ENCODE measurements around the gene GRB2.

Gene GRB2

DNA sequence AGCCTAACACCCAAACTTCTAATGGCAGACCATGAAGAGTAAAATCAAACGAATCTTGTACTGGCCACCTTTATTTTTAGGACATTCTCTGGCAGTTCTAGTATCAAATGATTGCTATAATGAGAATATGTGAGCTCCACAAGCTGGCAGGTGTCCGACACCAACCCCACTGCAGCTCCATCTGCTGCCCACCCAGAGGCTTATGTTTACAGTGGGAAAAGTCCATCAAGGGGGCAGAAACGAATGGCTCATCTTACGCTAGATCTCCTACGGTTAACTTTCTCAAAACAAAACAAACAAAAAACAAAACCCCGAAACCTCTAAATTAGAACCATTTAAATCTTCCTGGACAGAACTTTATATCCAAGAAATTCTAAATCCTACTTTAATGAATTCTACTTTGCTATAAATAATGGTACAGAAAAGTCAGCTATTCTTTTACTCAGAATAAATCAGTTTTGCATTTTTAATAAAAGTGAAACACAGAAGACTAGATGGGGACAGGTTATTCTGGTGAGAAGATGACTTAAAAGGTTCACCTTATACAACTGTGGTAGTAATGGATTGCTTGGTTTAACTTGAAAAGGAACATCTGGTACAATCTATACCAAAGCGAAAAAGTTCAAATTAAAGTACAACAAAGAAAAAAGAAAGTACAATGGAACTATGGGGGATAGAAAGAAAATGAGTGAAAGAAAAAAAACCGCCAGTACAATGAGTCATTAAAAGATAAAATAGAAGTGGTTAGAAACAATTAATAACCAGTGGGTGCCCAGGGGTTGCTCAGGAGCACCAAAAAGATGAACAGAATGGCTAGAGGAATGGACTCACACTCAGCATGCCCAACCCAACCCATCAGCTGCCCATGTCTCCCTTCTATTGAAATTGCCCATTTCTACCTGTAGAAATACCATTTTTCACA is 40.2 kb downstream of the GRB2 start:
- H3K4me3 ChIP-seq (ENCODE audit: control insufficient read depth, low read depth, low read length), result no peak overlapping the region
- DNase-seq (ENCODE audit: low read depth), result no peak
- no peak for TF ChIP-seq CTCF (conservative IDR thresholded peaks at IDR 0.05; ENCODE audit: control insufficient read depth, insufficient read depth, low read depth, low read length)

GRCh38 chr17:75364078-75364477 is 41.4 kb downstream of the GRB2 start:
- TF ChIP-seq CTCF (conservative IDR thresholded peaks at IDR 0.05; ENCODE audit: control insufficient read depth, insufficient read depth, low read depth, low read length), result no peak
- peak; percentile 81 for DNase-seq (ENCODE audit: low read depth)
- no peak overlapping the region for H3K4me3 ChIP-seq (ENCODE audit: control insufficient read depth, low read depth, low read length)

DNA sequence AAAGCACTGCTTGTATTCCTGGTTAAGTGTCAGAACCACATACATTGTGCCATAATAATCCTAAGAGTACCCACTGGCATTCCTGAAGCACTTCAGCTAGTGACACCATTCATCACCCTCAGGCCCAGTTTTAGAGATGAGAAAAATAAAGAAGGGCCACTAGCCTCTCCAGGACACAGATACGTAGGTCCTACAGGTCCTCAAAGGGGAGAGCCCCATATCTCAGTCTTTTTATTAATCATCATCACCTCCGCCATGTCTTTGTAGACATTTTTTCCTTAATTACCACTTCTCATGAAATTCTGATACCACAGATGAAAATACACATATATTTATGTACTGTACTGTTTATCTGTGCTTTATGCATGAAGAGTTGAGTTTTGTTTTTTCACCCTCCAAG is 43.5 kb downstream of the GRB2 start:
- no peak overlapping the region for H3K4me3 ChIP-seq (ENCODE audit: control insufficient read depth, low read depth, low read length)
- DNase-seq (ENCODE audit: low read depth), result no peak
- no peak for TF ChIP-seq CTCF (conservative IDR thresholded peaks at IDR 0.05; ENCODE audit: control insufficient read depth, insufficient read depth, low read depth, low read length)

DNA sequence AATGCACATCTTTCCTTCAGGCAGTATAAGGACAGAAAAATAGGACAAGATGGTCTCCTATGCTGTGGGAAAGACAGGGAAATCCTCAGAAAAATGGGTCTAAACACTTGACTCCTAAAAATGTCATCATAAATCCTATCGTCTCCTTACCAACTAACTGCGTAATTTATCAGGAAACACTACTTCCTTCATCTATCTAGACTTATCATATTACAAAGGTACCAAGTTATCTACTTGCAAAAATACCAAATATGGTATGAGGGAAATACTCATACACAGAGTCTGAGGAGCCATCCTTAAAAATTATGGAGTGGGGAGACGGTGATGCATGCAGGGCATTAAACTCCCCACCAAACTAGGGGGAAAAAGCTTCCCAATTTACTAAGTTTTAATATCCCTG is 44.1 kb downstream of the GRB2 start:
- no peak for DNase-seq (ENCODE audit: low read depth)
- no peak overlapping the region for H3K4me3 ChIP-seq (ENCODE audit: control insufficient read depth, low read depth, low read length)
- TF ChIP-seq CTCF (conservative IDR thresholded peaks at IDR 0.05; ENCODE audit: control insufficient read depth, insufficient read depth, low read depth, low read length), result no peak

GRCh38 chr17:75356260-75356937 is 49.1 kb downstream of the GRB2 start:
- no peak for DNase-seq (ENCODE audit: low read depth)
- no peak for TF ChIP-seq CTCF (conservative IDR thresholded peaks at IDR 0.05; ENCODE audit: control insufficient read depth, insufficient read depth, low read depth, low read length)
- no peak overlapping the region for H3K4me3 ChIP-seq (ENCODE audit: control insufficient read depth, low read depth, low read length)

- no peak for TF ChIP-seq CTCF (conservative IDR thresholded peaks at IDR 0.05; ENCODE audit: control insufficient read depth, insufficient read depth, low read depth, low read length)
- no peak overlapping the region for H3K4me3 ChIP-seq (ENCODE audit: control insufficient read depth, low read depth, low read length)
- no peak for DNase-seq (ENCODE audit: low read depth)
Measured at GRCh38 chr17:75353176-75353575, 52.3 kb downstream of the GRB2 start.

Data from fibroblast of mammary gland (primary cell).